PC-9 (cell line): Measurements from ENCODE around the gene RXRG. TPM values are rescaled to one million over a fixed set of nuclear protein-coding genes. Genes with fewer than 3 reads are reported as not detected.

Source experiments
- BruUV-seq: library from RNA; stranded (reverse); fragments of 400-500 nt; replicated peaks from 2 replicates; lab custom pipeline; 2021; lab: Mats Ljungman, UMichigan
- CTCF ChIA-PET: fragments of 300-600 bp; sonication (Branson Sonifier 250); formaldehyde crosslinking; loops from one replicate; lab custom pipeline; 2022; ENCODE audit warnings: antibody characterized with exemption; lab: Charles Lee
- POLR2A ChIA-PET: fragments of 300-600 bp; sonication (Branson Sonifier 250); formaldehyde crosslinking; loops from one replicate; lab custom pipeline; 2022; ENCODE audit warnings: antibody characterized with exemption; ENCODE audit not compliant: unreplicated experiment; lab: Charles Lee
- DNase-seq, 2 experiments: peaks; one replicate each; pipeline versions ENCODE4 v3.0.0 to v3.0.0-alpha.2; 2015 to 2022; ENCODE audit warnings: mixed read lengths in 1 of 2
- H2AFZ ChIP-seq: fragments of 200-600 bp; sonication (generic); 2 replicates; pipeline ENCODE4 v1.8.1; 2017; ENCODE audit warnings: antibody characterized with exemption
- H3F3A ChIP-seq: fragments of 200-600 bp; sonication (generic); 2 replicates; pipeline ENCODE4 v1.8.1; 2017; ENCODE audit warnings: antibody characterized with exemption, mild to moderate bottlenecking, low read depth; ENCODE audit not compliant: insufficient read depth
- H3K27ac ChIP-seq: fragments of 200-600 bp; sonication (generic); 2 replicates; pipeline ENCODE4 v1.6.1; 2016; ENCODE audit warnings: mixed run types
- H3K27me3 ChIP-seq: fragments of 200-600 bp; sonication (generic); 2 replicates; pipeline ENCODE4 v1.6.1; 2016; ENCODE audit warnings: low read depth, mixed run types; ENCODE audit not compliant: insufficient read depth
- H3K36me3 ChIP-seq: fragments of 200-600 bp; sonication (generic); 2 replicates; pipeline ENCODE4 v1.6.1; 2016; ENCODE audit warnings: low read depth, mixed run types
- H3K4me1 ChIP-seq: fragments of 200-600 bp; sonication (generic); replicated peaks from 2 replicates; pipeline ENCODE4 v1.6.1; 2016; ENCODE audit warnings: mixed run types; ENCODE audit not compliant: insufficient read depth
- H3K4me2 ChIP-seq: fragments of 200-600 bp; sonication (generic); 2 replicates; pipeline ENCODE4 v1.6.1; 2017; ENCODE audit warnings: mixed run types
- H3K4me3 ChIP-seq: fragments of 200-600 bp; sonication (generic); 2 replicates; pipeline ENCODE4 v1.6.1; 2016; ENCODE audit warnings: mixed run types
- H3K79me2 ChIP-seq: fragments of 200-600 bp; sonication (generic); 2 replicates; pipeline ENCODE4 v1.6.1; 2017; ENCODE audit warnings: low read depth, mixed run types
- H3K9me2 ChIP-seq: fragments of 200-600 bp; sonication (generic); 2 replicates; pipeline ENCODE4 v1.8.1; 2017; ENCODE audit warnings: mild to moderate bottlenecking; ENCODE audit not compliant: insufficient read depth
- H3K9me3 ChIP-seq: fragments of 200-600 bp; sonication (generic); 2 replicates; pipeline ENCODE4 v1.8.1; 2016; ENCODE audit warnings: low read depth; ENCODE audit not compliant: insufficient read depth
- H4K20me1 ChIP-seq: fragments of 200-600 bp; sonication (generic); 2 replicates; pipeline ENCODE4 v1.8.1; 2017; ENCODE audit not compliant: insufficient read depth
- CTCF ChIP-seq: fragments of 200-600 bp; sonication (generic); conservative IDR thresholded peaks from 2 replicates; pipeline ENCODE4 v1.6.1; 2017; ENCODE audit warnings: mixed run types, antibody characterized with exemption, mild to moderate bottlenecking, moderate library complexity
- EZH2 ChIP-seq: fragments of 200-600 bp; sonication (generic); IDR thresholded peaks from 2 replicates; pipeline ENCODE4 v1.8.0; 2017; ENCODE audit warnings: antibody characterized with exemption, low read depth
- intact Hi-C: fragments of 100-400 bp; cut with micrococcal nuclease; formaldehyde crosslinking; loops from one replicate; pipeline ENCODE4 v1.10.0; 2022; ENCODE audit not compliant: unreplicated experiment
- total RNA-seq: library from RNA; stranded (reverse); gene quantifications from 2 replicates; pipeline ENCODE4 v1.2.3, GENCODE V29; 2021

RXRG gene
- total RNA-seq, 1 experiment from 2014 or later, result not detected

GRCh38 chr1:165383067-165383466, 61.9 kb downstream of the RXRG start:
- Histone ChIP-seq H3K4me2 (no peak overlapping the region), H3K9me2 (no peaks in the 10 kb centered on the region), H3K4me3 (no peak overlapping the region), H3K4me1 (no peaks in the 10 kb centered on the region), H3K27ac (no peak overlapping the region), H3K9me3 (no peaks in the 10 kb centered on the region), H3K79me2 (no peaks in the 10 kb centered on the region), H4K20me1 (no peaks in the 10 kb centered on the region; the same call in 1 of the 2 replicates), H3F3A (no peaks in the 10 kb centered on the region), H3K36me3 (no peaks in the 10 kb centered on the region), H3K27me3 (0 out of 2 replicates have a peak, but pooled peaks cover 8% of the 10 kb centered on the region), H2AFZ (no peak overlapping the region)
- BruUV-seq, result no TSS peak
- DNase-seq, result no peak
- intact Hi-C loops, result no loop called here
- TF ChIP-seq EZH2 (no peak), CTCF (no peak)
- POLR2A ChIA-PET, result interaction anchor here (0.6 kb wide), 1 partner anchor 23 kb away, joined by 3 read pairs; no protein-coding TSS in a partner anchor
- CTCF ChIA-PET, result no interaction called here

- Histone ChIP-seq H3K9me3 (no peaks in the 10 kb centered on the region), H3F3A (no peaks in the 10 kb centered on the region), H3K4me1 (no peaks in the 10 kb centered on the region), H3K4me2 (no peak overlapping the region), H3K27me3 (0 out of 2 replicates have a peak, but pooled peaks cover 8% of the 10 kb centered on the region), H3K4me3 (no peak overlapping the region), H3K27ac (no peak overlapping the region), H3K9me2 (no peaks in the 10 kb centered on the region), H3K36me3 (no peaks in the 10 kb centered on the region), H2AFZ (no peak overlapping the region), H3K79me2 (no peaks in the 10 kb centered on the region), H4K20me1 (no peaks in the 10 kb centered on the region; the same call in 1 of the 2 replicates)
- TF ChIP-seq EZH2 (no peak), CTCF (no peak)
- no peak for DNase-seq
- intact Hi-C loops, result no loop called here
- CTCF ChIA-PET, result no interaction called here
- POLR2A ChIA-PET, result no interaction called here
- BruUV-seq, result no TSS peak
These were observed 63.0 kb downstream of the RXRG start for GRCh38 chr1:165381745-165382505.

- no peak for DNase-seq
- no TSS peak for BruUV-seq
These were observed 68.1 kb downstream of the RXRG start for GRCh38 chr1:165376811-165377311.

More at GRCh38 chr1:165376811-165377311, 68.1 kb downstream of the RXRG start:
- CTCF ChIA-PET, result interaction anchor here (0.6 kb wide), 1 partner anchor 19 kb away, joined by 3 read pairs; no protein-coding TSS in a partner anchor
- no peak overlapping the region for H3K4me2 ChIP-seq
- intact Hi-C loops, result no loop called here
- TF ChIP-seq CTCF, result no peak
- TF ChIP-seq EZH2, result no peak
- H3F3A ChIP-seq, result no peaks in the 10 kb centered on the region
- H3K4me1 ChIP-seq, result no peaks in the 10 kb centered on the region
- H3K27ac ChIP-seq, result no peak overlapping the region
- no peaks in the 10 kb centered on the region for H3K36me3 ChIP-seq
- no peaks in the 10 kb centered on the region for H4K20me1 ChIP-seq
- H2AFZ ChIP-seq, result no peak overlapping the region
- H3K9me2 ChIP-seq, result no peaks in the 10 kb centered on the region
- no peak overlapping the region for H3K4me3 ChIP-seq
- POLR2A ChIA-PET, result no interaction called here
- H3K27me3 ChIP-seq, result peaks cover 18% of the 10 kb centered on the region; the same call in 1 of the 2 replicates
- no peaks in the 10 kb centered on the region for H3K9me3 ChIP-seq
- no peaks in the 10 kb centered on the region for H3K79me2 ChIP-seq
